GM23248 (cell line): ENCODE data around the gene FDPS. TPM values are rescaled to one million over a fixed set of nuclear protein-coding genes. Genes with fewer than 3 reads are reported as not detected.

Experiments used
- DNase-seq: peaks from one replicate; pipeline ENCODE4 v3.0.0-alpha.2; 2015
- H2AFZ ChIP-seq: fragments of 200-600 bp; sonication (generic); 2 replicates; pipeline ENCODE4 v1.6.1; 2016; ENCODE audit warnings: antibody characterized with exemption
- H3F3A ChIP-seq: fragments of 200-600 bp; sonication (generic); 2 replicates; pipeline ENCODE4 v1.6.1; 2016; ENCODE audit warnings: mild to moderate bottlenecking, antibody characterized with exemption, mixed run types; ENCODE audit not compliant: insufficient read depth
- H3K27ac ChIP-seq: fragments of 200-600 bp; sonication (generic); 2 replicates; pipeline ENCODE4 v1.5.1; 2016; ENCODE audit warnings: mild to moderate bottlenecking
- H3K27me3 ChIP-seq: fragments of 200-600 bp; sonication (generic); replicated peaks from 2 replicates; pipeline ENCODE4 v1.6.1; 2016; ENCODE audit warnings: mild to moderate bottlenecking; ENCODE audit not compliant: insufficient read depth
- H3K36me3 ChIP-seq: fragments of 200-600 bp; sonication (generic); 2 replicates; pipeline ENCODE4 v1.6.1; 2016; ENCODE audit warnings: low read depth, mild to moderate bottlenecking
- H3K4me1 ChIP-seq: fragments of 200-600 bp; sonication (generic); 2 replicates; pipeline ENCODE4 v1.6.1; 2016; ENCODE audit warnings: mild to moderate bottlenecking; ENCODE audit not compliant: insufficient read depth
- H3K4me2 ChIP-seq: fragments of 200-600 bp; sonication (generic); one replicate; pipeline ENCODE4 v1.6.1; 2016; ENCODE audit warnings: mild to moderate bottlenecking; ENCODE audit not compliant: unreplicated experiment
- H3K4me3 ChIP-seq: fragments of 200-600 bp; sonication (generic); 2 replicates; pipeline ENCODE4 v1.5.1; 2016; ENCODE audit warnings: mild to moderate bottlenecking
- H3K79me2 ChIP-seq: fragments of 200-600 bp; sonication (generic); 2 replicates; pipeline ENCODE4 v1.6.1; 2016; ENCODE audit warnings: mild to moderate bottlenecking; ENCODE audit not compliant: insufficient read depth
- H3K9ac ChIP-seq: fragments of 200-600 bp; sonication (generic); 2 replicates; pipeline ENCODE4 v1.6.1; 2016; ENCODE audit warnings: mild to moderate bottlenecking
- H3K9me2 ChIP-seq: fragments of 200-600 bp; sonication (generic); 2 replicates; pipeline ENCODE4 v1.6.1; 2016; ENCODE audit warnings: mixed run types, mild to moderate bottlenecking, moderate library complexity; ENCODE audit not compliant: insufficient read depth
- H3K9me3 ChIP-seq: fragments of 200-600 bp; sonication (generic); one replicate; pipeline ENCODE4 v1.6.1; 2017; ENCODE audit warnings: low read depth
- H4K20me1 ChIP-seq: fragments of 200-600 bp; sonication (generic); 2 replicates; pipeline ENCODE4 v1.6.0; 2016; ENCODE audit not compliant: insufficient read depth
- EZH2 ChIP-seq: fragments of 200-600 bp; sonication (generic); IDR thresholded peaks from 2 replicates; pipeline ENCODE4 v1.6.1; 2018; ENCODE audit warnings: antibody characterized with exemption, mild to moderate bottlenecking; ENCODE audit not compliant: insufficient read depth, poor library complexity, severe bottlenecking
- EZH2phosphoT487 ChIP-seq: fragments of 200-600 bp; sonication (generic); IDR thresholded peaks from 2 replicates; pipeline ENCODE4 v1.6.1; 2018; ENCODE audit warnings: antibody characterized with exemption, moderate library complexity, mild to moderate bottlenecking, low read depth; ENCODE audit not compliant: insufficient read depth
- WGBS, 2 experiments: methylation state at CpG; one replicate each; pipeline ENCODE4 v1.1.6; 2015 to 2017; ENCODE audit warnings: low lambda C conversion rate in 2 of 2, low coverage in 1 of 2; ENCODE audit errors: missing lambda C conversion rate in 2 of 2; 5-methylcytosine and 5-hydroxymethylcytosine counted together
- in situ Hi-C: fragments of 300-500 bp; cut with MboI; formaldehyde crosslinking; loops from 2 replicates; pipeline ENCODE4 v1.15.0; 2020
- polyA plus RNA-seq: library from polyadenylated mRNA; unstranded; fragments of >200 nt; fragmentation: Nextera tagmentation; extraction: Ambion mirVana; gene quantifications from 2 replicates; pipeline ENCODE4 v1.2.1, GENCODE V29; 2016
- total RNA-seq: library from RNA; depleted of rRNA; stranded (reverse); fragments of >200 nt; shearing (Covaris generic); gene quantifications from 2 replicates; pipeline ENCODE4 v1.2.3, GENCODE V29; 2014

Gene FDPS
- total and polyA plus RNA-seq, 2 experiments from 2014 or later: 96.3 to 116 TPM

DNA sequence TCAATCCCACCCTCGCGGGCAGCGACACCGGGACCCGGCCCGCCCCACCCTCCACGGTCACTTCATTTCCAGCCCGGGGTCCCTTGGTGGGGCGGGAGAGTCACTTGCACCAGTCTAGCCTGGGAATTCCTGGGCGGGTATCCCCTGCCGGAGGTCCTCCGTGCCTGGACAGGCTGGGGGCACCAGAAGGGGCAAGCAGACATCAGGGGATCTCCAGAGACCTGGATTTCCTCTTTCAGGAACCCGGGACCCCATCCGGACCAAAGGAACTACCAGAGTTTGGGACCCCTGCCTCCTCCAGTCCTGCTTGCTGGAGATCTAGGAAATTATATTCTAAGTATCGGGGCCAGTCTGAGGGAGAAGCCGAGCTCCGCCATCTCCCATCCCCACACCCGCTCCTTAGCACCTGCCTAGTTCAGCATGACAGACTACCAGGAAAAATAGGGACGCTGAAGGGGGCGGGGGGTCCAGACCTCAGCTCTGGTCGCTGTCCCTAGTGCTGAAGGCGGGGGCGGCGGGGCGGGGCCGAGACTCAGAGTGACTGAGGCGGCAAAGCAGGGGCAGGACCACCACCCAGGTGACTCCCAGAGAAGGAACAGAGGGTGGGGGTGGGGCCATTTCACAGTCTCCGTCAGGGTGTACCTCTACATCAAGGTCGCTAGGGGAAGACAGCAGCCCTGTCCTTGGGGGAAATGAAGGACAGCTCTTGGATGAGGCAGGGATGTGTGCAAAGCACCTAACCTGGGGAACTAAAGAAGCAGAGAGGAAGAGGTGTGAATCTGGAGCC, 30.6 kb upstream of the FDPS start:
- DNase-seq: peak; percentile 59
- H3F3A ChIP-seq: peaks cover 7% of the 10 kb centered on the region
- H4K20me1 ChIP-seq: no peaks in the 10 kb centered on the region
- no peaks in the 10 kb centered on the region for H3K36me3 ChIP-seq
- H3K4me3 ChIP-seq: peak overlapping the region; percentile 75
- no peaks in the 10 kb centered on the region for H3K27me3 ChIP-seq
- TF ChIP-seq EZH2phosphoT487 (no peak), EZH2 (no peak)
- H3K9me2 ChIP-seq: no peaks in the 10 kb centered on the region
- peak overlapping the region; percentile 56 for H3K9ac ChIP-seq
- in situ Hi-C loops: no loop called here
- H3K27ac ChIP-seq: no peak overlapping the region
- peak overlapping the region; percentile 77 for H2AFZ ChIP-seq
- H3K9me3 ChIP-seq: no peaks in the 10 kb centered on the region
- WGBS, 2 experiments: 2% methylated on average over 18 to 29 of the region's 29 CpGs
- H3K79me2 ChIP-seq: no peaks in the 10 kb centered on the region
- H3K4me2 ChIP-seq: peak overlapping the region; percentile 69
- H3K4me1 ChIP-seq: 0 out of 2 replicates have a peak, but pooled peaks cover 4% of the 10 kb centered on the region

- TF ChIP-seq EZH2phosphoT487 (no peak), EZH2 (no peak)
- no peaks in the 10 kb centered on the region for H3K36me3 ChIP-seq
- no peak overlapping the region for H3K27ac ChIP-seq
- H3K9me2 ChIP-seq: no peaks in the 10 kb centered on the region
- WGBS, 2 experiments: 59 to 70% methylated on average over 10 of the region's 10 CpGs
- in situ Hi-C loops: no loop called here
- H3K79me2 ChIP-seq: no peaks in the 10 kb centered on the region
- H3K4me1 ChIP-seq: 0 out of 2 replicates have a peak, but pooled peaks cover 2% of the 10 kb centered on the region
- no peaks in the 10 kb centered on the region for H3K9me3 ChIP-seq
- H3K27me3 ChIP-seq: no peaks in the 10 kb centered on the region
- no peak overlapping the region for H2AFZ ChIP-seq
- peak overlapping the region; percentile 75; the same call in 1 of the 2 replicates for H3K4me3 ChIP-seq
- H3F3A ChIP-seq: peaks cover 7% of the 10 kb centered on the region
- H3K4me2 ChIP-seq: peak overlapping the region; percentile 69
- peak; percentile 48 for DNase-seq
- no peak overlapping the region for H3K9ac ChIP-seq
- no peaks in the 10 kb centered on the region for H4K20me1 ChIP-seq
Observed at GRCh38 chr1:155278689-155279160, 29.9 kb upstream of the FDPS start.

GRCh38 chr1:155279268-155279667, 29.4 kb upstream of the FDPS start:
- Histone ChIP-seq H3K79me2 (no peaks in the 10 kb centered on the region), H3K4me3 (no peak overlapping the region), H3K9me3 (no peaks in the 10 kb centered on the region), H3F3A (peaks cover 7% of the 10 kb centered on the region), H3K9me2 (no peaks in the 10 kb centered on the region), H3K4me1 (no peaks in the 10 kb centered on the region), H3K27ac (no peak overlapping the region), H2AFZ (no peak overlapping the region), H3K36me3 (no peaks in the 10 kb centered on the region), H3K4me2 (no peak overlapping the region), H3K27me3 (no peaks in the 10 kb centered on the region), H3K9ac (no peak overlapping the region), H4K20me1 (no peaks in the 10 kb centered on the region)
- WGBS, 2 experiments: 67 to 77% methylated on average over 2 of the region's 2 CpGs
- TF ChIP-seq EZH2: no peak
- no peak for TF ChIP-seq EZH2phosphoT487
- no peak for DNase-seq
- in situ Hi-C loops: no loop called here

- Histone ChIP-seq H3K36me3 (no peaks in the 10 kb centered on the region), H3K9ac (no peak overlapping the region), H3F3A (peaks cover 7% of the 10 kb centered on the region), H4K20me1 (no peaks in the 10 kb centered on the region), H3K4me2 (no peak overlapping the region), H3K79me2 (no peaks in the 10 kb centered on the region), H3K4me1 (no peaks in the 10 kb centered on the region), H3K4me3 (no peak overlapping the region), H3K27ac (no peak overlapping the region), H3K9me2 (no peaks in the 10 kb centered on the region), H2AFZ (no peak overlapping the region), H3K9me3 (no peaks in the 10 kb centered on the region), H3K27me3 (no peaks in the 10 kb centered on the region)
- TF ChIP-seq EZH2phosphoT487 (no peak), EZH2 (no peak)
- WGBS, 2 experiments: 93 to 94% methylated on average over 28 to 29 of the region's 29 CpGs
- in situ Hi-C loops: no loop called here
- no peak for DNase-seq
Observed at GRCh38 chr1:155282488-155283091, 26.1 kb upstream of the FDPS start.
